GM19397 (cell line): ENCODE data around the gene PLOD3.

Source experiments
- ATAC-seq: cut with Tn5 transposase; IDR thresholded peaks from one replicate; pipeline ENCODE4 v1.9.1; 2021; ENCODE audit warnings: mild to moderate bottlenecking, moderate library complexity; ENCODE audit not compliant: unreplicated experiment

PLOD3 gene

GRCh38 chr7:101239191-101239950, 22.0 kb upstream of the PLOD3 start:
- no peak for ATAC-seq

GRCh38 chr7:101238226-101239182, 21.1 kb upstream of the PLOD3 start:
- ATAC-seq, result no peak

DNA sequence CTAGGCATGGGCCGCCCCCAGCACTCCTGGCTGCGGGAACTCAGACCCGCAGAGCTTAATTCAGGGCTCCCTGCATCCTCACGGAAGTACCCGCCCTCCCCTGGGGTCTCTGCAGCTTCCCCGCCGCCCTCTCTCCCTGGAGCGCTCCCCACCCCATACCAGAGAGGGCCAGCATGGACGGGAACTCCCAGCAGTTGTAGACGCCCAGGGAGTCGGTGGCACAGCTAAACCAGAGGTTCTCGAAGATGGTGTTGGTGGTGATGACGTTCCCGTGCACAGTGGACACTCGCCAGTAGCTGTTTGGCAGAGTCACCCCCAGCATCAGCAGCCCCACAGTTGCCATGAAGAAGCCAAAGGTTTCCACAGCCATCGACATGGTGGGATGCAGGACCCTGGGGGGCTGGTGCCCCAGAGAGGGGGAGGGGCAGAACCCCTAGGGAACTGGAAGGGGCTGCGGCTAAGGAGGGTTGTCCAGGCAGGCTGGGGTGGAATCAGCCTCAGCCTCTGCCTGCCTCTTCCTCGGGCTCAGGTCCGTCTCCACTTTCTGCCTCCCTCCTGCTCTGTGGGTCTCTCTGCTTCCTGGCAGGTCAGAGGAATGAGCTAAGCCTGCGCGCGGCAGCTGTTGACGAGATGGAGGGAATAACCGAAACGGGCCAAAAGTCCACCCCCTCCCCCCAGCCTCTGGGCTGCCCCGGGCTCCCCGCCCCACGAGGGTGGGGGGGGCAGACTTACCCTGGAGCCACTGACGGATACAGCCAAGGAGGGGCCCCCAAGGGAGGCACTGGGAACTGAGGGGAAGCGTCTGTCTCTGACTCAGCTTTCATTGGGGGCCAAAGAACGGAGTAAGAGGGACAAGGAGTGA, 20.1 kb upstream of the PLOD3 start, which contains the start of gene CLDN15:
Gene CLDN15, minus strand, starts transcription at position 597 of the 862 bp plus-strand sequence. Its CDS starts 221 bp downstream, at position 376.
- no peak for ATAC-seq

DNA sequence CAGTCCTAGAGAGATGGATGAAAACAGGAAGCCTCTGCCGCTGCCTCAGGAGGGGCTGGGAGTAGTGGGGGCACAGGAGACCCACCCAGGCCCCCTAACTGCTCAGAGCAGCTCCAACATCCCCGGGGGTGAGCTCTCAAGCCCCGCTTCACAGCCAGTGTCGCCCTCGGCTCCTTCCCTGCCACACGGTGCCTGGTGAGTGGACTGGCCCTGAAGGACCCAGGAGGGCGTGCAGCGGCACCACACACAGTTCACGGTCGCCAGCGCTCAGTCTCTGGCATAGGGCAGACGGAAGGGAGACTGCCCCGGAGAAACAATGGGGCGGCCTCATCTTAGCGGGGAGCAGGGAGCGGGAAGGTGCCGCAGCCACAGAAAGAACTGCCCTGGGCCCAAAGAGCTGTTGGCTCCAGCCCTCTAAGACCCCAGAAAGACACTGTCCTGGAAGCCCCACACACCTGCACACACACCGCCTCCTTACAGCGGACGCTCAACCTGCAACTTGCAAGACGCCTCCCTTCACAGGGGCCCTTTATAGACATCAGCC, 19.0 kb upstream of the PLOD3 start:
- no peak for ATAC-seq

DNA sequence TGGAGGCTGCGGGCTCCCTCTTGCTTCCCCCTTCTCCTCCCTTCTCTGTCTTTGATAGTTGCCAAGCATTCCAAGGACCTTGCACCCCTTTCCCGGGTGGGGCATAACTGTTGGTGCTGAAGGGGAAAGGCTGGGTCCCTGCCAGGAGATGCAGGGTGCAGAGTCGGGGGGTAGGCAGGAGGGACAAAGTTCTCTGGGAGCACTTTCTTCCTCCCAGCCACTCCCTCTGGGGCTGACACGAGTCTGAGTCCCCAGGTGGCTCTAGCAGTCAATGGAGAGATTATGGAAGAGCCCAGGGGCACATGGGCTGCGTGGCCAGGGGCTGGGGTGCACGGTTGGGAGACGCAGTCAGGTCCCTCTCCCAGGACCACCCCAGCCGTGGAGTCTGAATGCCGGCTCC, 18.1 kb upstream of the PLOD3 start:
- ATAC-seq, result no peak

DNA sequence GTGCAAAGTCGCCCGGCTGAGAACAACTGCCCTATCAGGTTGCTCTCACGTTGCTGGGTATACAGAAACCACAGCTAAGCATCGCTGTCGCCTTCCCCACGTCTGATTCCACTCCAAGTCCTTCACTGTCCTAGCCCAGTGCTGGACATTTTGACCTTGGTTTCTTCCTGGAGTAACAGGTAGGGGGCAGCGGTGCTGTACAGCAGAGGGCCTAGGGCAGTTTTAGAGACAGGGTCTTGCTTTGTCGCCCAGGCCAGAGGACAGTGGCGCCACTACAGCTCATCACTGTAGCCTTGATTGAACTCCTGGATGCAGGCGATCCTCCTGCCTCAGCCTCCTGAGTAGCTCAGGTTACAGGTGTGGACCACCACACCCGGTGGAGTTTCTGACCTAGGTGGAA, 17.7 kb upstream of the PLOD3 start:
- ATAC-seq, result no peak

DNA sequence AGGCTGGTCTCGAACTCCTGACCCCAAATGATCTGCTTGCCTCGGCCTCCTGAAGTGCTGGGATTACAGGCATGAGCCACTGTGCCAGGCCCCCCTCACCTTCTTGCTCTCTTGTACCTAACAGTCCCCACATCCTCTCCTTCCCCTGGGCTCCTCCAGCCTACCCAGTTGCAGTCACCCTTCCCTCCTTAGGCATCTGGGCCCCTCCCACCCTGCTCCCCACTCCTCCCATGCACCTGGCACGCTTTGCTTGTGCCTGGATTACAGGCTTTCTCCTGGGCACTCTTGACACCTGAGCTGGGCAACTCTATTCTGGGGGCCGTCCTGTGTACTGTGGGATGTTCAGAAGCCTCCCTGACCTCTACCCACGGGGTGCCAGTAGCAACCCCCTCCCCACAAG, 17.3 kb upstream of the PLOD3 start:
- no peak for ATAC-seq

DNA sequence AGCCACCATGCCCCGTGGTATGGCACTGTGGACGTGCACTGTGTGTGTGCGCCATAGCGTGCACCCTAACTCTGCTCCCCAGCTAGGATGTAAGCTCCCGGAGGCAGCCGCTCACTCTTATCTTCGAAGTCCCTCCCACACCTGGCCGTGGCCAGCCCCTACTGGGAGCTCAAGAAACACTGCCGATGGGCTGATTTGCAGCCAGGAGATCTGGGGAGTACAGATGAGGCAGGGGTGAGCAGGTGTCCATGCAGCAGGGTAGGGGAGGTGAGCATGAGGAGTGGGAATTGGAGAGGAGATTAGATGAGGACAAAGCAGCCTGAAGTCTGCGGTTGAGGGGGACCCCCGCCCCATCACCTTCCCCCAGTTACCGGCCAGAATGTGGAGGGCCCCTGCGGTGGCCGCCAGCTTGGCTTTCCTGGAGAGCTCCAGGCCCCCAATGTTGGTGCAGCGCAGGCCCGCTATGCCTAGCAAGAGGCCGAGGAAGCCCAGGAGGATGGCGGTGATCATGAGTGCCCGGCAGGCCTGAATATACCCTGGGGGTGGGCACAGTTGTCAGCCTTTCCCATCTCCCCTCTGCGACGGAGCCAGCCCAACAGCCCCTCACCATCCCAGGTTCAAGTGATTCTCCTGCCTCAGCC, 16.6 kb upstream of the PLOD3 start:
- ATAC-seq, result no peak

GRCh38 chr7:101232141-101232850, 14.9 kb upstream of the PLOD3 start:
- ATAC-seq, result no peak

- ATAC-seq, result no peak
Observed at GRCh38 chr7:101231644-101232043, 14.3 kb upstream of the PLOD3 start.

DNA sequence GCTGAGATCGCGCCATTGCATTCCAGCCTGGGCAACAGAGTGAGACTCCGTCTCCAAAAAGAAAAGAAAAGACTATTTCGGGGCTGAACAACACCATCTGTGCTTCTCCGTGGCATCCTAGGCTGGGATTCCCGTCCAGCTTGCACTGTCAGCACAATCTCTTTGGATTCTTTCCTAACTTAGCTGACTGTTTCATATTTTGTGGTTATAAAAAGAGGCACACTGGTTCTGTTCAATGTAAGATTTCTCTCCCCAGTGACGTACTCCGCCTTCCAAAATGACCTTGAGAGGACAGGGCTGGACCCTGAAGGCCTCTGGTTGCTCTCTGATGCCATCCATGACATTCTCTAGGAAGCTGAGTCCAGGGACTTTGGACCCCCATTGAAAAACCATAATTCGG, 9.3 kb upstream of the PLOD3 start:
- ATAC-seq, result no peak

DNA sequence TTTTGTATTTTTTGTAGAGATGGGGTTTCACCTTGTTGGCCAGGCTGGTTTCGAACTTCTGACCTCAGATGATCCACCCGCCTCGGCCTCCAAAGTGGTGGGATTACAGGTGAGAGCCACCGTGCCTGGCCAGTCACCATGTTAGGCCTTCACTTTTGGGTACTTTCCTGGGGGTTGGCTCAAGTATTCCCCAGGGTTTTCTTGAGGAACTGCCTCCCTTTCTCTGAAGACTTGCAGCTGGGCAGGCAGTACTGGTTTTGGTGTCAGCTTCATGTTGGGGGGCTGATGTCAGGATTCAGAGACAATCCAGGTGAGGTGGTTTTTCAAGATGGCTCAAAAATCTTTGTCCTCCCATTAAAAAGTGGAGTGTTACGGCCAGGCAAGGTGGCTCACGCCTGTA, 8.3 kb upstream of the PLOD3 start:
- no peak for ATAC-seq

GRCh38 chr7:101223528-101223927, 6.1 kb upstream of the PLOD3 start:
- no peak for ATAC-seq

DNA sequence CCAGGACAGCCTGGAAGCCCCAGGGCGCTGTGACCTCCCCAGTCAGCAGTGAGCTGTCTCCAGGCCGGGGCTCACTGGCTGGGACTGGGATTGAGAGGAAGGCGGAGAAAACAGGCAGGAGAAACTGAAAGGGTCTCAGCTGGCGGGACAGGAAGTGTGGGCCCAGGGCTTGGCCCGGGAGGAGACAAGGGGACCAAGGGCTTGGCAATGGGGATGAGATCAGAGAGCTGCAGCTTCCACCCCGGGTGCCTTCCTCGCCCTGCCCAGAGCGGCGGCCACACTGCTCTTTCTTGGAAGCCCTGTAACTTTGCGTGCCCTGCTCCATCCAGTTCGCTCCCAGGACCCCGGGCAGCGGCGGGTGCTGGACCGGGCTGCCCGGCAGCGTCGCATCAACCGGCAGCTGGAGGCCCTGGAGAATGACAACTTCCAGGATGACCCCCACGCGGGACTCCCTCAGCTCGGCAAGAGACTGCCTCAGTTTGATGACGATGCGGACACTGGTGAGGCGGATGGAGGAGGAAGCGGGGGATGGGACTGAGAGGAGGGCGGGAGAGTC, 5.0 kb upstream of the PLOD3 start:
- no peak for ATAC-seq

GRCh38 chr7:101220295-101220694, 2.9 kb upstream of the PLOD3 start:
- ATAC-seq, result no peak

DNA sequence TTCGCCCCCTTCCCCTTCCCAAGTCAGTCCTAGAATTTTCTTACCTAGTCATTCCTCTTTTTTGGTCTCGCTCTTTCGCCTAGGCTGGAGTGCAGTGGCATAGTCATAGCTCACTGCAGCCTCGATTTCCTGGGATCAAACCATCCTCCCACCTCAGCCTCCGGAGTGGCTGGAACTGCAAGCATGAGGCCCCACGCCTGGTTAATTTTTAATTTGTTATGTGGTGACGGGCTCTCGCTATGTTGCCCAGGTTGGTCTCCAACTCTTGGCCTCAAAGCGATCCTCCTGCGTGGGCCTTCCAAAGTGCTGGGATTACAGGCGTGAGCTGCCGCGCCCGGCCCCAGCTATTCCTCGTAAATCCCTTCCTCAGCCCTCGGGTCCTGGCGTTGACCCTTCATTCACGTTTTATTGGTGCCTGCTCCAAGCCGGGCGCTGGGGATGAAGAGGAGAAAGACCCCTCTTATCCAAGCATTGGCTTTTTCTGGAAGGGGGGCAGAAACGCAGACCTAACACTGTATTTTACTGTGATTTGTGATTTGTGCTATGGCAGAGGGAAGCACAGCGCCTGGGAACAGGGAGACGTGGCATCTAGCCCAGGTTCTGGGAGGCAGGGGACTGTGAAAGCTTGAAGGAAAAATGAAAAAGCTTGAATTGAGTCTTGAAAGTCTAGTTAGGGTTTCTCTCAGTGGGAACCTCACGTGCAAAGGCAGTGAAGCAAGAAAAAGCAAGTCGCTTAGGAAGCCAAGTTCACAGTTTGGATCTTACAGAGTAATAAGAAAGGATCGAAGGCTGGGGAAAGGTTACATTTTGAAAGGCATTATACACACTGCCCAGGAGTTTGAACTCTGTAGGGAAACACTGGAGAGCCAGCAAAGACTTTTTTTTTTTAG, 1.1 kb upstream of the PLOD3 start:
- peak; percentile 3 for ATAC-seq

- peak; percentile 12 for ATAC-seq
Observed at GRCh38 chr7:101216860-101217387, 457 bp downstream of the PLOD3 start.
